GM12875 (cell line): ENCODE data around the gene SPTA1.

Experiments
- H3K4me3 ChIP-seq: one replicate; pipeline ENCODE4 v1.5.1; 2011; ENCODE audit warnings: low read depth, low read length, control low read depth
- TF ChIP-seq, protein P1 (sequence below): IDR thresholded peaks from 2 replicates; pipeline ENCODE4 v1.5.1; 2011; ENCODE audit warnings: low read depth, mild to moderate bottlenecking, control low read depth, inconsistent platforms, low read length, moderate library complexity, borderline replicate concordance; ENCODE audit not compliant: insufficient read depth

The SPTA1 gene

DNA sequence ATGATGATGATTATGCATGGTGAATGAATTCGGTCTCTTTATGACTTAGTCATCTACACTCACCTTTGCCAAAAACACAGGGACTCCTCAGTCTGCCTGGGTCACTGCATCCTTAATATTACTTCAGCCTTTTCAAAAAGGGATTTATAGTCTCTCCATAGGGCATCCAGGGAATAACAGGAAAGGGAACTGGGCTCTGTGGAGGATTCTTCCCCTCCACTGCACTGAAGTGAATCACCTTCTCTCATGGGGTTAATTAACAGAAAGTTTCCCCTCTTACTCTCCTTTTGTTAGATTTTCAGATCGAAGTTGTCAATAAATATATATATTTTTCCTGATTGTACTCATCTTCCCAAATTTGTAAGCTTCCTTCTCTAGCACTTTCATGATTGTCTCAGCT lies 34.1 kb upstream of the SPTA1 start, which contains the start of gene OR6K3:
OR6K3 (minus strand) TSS at position 101 of the 400 bp plus-strand sequence. CDS start 2,605 bp downstream, outside the sequence.
- no peak within 1 kb of the TSS for H3K4me3 ChIP-seq
- TF ChIP-seq, protein P1, sequence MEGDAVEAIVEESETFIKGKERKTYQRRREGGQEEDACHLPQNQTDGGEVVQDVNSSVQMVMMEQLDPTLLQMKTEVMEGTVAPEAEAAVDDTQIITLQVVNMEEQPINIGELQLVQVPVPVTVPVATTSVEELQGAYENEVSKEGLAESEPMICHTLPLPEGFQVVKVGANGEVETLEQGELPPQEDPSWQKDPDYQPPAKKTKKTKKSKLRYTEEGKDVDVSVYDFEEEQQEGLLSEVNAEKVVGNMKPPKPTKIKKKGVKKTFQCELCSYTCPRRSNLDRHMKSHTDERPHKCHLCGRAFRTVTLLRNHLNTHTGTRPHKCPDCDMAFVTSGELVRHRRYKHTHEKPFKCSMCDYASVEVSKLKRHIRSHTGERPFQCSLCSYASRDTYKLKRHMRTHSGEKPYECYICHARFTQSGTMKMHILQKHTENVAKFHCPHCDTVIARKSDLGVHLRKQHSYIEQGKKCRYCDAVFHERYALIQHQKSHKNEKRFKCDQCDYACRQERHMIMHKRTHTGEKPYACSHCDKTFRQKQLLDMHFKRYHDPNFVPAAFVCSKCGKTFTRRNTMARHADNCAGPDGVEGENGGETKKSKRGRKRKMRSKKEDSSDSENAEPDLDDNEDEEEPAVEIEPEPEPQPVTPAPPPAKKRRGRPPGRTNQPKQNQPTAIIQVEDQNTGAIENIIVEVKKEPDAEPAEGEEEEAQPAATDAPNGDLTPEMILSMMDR: no peak

DNA sequence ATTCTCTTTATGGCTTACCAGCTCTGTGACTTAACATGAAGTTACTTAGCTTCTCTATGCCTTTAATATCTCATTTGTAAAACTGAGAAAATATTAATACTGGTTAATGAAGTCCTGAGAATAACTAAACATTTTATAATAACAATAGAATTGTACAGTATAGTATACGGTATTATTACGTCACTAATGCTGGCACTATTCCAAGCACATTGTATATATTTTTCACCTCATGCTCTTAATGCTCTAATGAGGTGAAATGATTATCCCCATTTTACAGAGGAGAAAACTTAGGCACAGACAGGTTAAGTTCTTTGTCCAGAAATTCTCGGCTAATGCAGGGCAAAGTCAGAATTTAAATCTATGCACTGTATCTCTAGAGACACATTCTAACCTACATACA lies 33.1 kb upstream of the SPTA1 start:
- TF ChIP-seq, protein P1: no peak
- no peak overlapping the region for H3K4me3 ChIP-seq

DNA sequence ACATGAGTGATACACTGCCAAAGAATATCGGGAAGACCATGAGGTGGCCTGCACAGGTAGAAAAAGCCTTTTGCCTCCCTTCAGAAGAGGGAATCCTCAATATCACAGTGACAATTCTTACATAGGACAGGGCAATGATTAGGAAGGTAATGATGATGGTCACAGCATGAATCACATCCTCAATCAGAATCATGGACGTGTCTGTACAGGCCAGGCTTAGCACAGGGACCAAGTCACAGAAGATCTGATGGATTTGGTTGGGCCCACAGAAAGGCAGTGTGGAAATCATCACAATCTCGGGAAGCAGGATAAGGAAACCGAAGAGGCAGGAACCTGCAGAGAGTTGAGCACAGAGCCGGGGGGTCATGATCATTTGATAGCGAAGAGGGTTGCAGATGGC lies 30.8 kb upstream of the SPTA1 start:
- TF ChIP-seq, protein P1: no peak
- H3K4me3 ChIP-seq: no peak overlapping the region

DNA sequence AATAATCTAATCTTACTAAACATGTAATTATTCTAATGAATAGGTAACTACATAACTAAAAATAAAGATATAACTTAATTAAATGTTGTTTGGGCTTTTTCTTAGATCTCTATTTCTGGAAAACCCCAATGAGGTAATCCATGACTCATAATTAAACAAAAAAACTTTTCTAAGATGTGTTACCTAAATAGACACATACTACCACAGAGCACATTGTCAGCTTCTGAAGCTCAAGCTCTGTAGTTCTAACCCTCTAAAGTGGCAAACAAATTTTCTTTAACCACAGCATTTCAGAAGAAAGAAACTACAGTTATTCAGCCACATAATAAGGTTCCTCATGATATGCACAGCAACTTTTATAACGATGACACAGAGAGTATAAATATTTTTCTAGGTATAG lies 29.8 kb upstream of the SPTA1 start:
- TF ChIP-seq, protein P1: no peak
- no peak overlapping the region for H3K4me3 ChIP-seq

DNA sequence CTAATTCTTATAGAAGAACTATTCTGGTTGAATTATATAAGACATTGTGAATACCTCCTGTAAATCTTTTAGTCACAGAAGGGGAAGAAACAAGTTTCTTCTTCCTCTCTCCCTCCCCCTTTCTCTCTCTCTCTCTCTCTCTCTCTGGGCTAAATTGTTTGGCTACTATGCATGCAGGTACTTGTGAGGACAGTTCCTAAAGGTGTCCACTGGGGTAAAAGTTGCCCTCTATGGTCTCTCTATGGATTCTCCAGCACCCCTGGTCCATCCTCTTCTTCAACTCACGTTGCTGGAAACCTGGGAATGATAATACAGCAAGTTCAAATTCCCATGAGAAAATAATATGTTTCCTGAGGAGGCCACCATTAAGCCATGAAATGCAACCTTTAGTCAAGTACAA lies 28.2 kb upstream of the SPTA1 start:
- TF ChIP-seq, protein P1: no peak
- H3K4me3 ChIP-seq: no peak overlapping the region

DNA sequence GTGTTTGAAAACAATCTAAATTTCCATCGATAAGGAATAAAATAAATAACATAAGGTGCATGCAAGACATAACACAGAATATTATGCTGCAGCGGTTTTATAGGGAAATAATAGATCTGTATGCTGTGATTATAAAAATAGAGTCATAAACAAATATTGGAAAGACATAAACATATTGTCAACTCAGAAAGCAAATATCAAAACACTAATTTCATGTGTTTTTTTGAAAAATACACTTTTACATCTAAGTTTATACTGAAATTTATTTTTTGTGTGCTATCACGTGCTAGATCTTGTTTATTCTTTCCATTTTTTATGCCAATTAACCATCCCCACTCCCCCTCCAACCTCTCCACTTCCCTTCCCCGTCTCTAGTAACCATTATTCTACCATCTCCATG lies 24.6 kb upstream of the SPTA1 start:
- TF ChIP-seq, protein P1: no peak
- no peak overlapping the region for H3K4me3 ChIP-seq

DNA sequence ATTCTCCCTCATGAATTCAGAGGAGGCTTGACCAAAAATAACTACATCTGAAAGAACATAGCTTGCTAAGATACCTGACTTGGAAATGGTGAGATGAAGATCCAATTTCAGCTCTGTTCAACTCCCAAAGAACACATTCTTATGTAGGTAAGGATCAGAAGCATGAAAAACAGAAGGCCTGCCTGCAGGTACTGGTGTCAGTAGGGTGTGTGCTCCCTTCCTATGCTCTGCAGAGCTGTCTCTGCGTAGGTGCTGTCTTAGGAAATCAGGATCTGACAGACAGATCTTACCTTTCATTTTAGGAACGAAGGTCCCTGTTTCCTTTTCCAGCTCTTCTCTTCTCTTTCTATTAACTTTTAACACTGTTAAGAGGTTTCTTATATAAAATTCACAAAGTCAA lies 19.6 kb upstream of the SPTA1 start:
- no peak overlapping the region for H3K4me3 ChIP-seq
- TF ChIP-seq, protein P1: no peak
